VCaP (cell line): Measurements from ENCODE around the gene CRYBB1.
"Not testable (repeated sequence)": the region's sequence is repeated elsewhere in the genome, so short reads cannot be mapped to it uniquely, and the experiment has no call there.

Experiments
- H3K27ac ChIP-seq: fragments of 450-650 bp; 2 replicates; pipeline ENCODE4 v1.5.1; 2017
- TF ChIP-seq, protein P1 (sequence below): fragments of 450-650 bp; conservative IDR thresholded peaks from 2 replicates; pipeline ENCODE4 v1.5.1; 2017; ENCODE audit warnings: mild to moderate bottlenecking, moderate library complexity

The CRYBB1 gene

DNA sequence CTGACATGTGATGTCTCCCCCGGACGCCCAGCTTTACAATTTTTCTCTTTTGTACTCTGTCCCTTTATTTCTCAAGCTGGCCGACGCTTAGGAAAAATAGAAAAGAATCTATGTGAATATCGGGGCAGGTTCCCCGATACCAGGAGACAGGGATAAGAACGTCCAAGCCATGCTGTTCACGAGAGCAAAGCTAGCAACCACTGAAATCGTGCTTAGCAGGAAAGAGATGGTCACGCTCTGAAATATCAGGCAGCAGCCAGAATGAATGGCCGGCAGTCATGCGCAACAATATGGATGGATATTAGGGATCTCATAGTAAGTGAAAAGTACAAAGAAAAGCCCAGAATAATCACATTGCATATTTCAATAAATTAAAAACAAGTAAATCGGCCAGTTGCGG is 3.5 kb downstream of the CRYBB1 start:
- TF ChIP-seq, protein P1, sequence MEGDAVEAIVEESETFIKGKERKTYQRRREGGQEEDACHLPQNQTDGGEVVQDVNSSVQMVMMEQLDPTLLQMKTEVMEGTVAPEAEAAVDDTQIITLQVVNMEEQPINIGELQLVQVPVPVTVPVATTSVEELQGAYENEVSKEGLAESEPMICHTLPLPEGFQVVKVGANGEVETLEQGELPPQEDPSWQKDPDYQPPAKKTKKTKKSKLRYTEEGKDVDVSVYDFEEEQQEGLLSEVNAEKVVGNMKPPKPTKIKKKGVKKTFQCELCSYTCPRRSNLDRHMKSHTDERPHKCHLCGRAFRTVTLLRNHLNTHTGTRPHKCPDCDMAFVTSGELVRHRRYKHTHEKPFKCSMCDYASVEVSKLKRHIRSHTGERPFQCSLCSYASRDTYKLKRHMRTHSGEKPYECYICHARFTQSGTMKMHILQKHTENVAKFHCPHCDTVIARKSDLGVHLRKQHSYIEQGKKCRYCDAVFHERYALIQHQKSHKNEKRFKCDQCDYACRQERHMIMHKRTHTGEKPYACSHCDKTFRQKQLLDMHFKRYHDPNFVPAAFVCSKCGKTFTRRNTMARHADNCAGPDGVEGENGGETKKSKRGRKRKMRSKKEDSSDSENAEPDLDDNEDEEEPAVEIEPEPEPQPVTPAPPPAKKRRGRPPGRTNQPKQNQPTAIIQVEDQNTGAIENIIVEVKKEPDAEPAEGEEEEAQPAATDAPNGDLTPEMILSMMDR: no peak
- H3K27ac ChIP-seq: no peak overlapping the region

DNA sequence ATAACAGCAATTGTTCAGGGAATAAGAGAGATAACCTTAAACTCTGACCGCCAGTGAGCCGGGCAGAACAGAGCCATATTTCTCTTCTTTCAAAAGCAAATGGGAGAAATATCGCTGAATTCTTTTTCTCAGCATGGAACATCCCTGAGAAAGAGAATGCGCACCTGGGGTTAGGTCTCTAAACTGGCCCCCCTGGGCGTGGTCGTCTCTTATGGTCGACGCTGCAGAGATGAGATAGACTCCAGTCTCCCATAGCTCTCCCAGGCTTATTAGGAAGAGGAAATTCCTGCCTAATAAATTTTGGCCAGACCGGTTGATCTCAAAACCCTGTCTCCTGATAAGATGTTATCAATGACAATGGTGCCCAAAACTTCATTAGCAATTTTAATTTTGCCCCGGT is 4.1 kb downstream of the CRYBB1 start:
- H3K27ac ChIP-seq: not testable (repeated sequence)

- TF ChIP-seq, protein P1: no peak
- H3K27ac ChIP-seq: no peak overlapping the region
These were observed 5.2 kb downstream of the CRYBB1 start for GRCh38 chr22:26612652-26613051.

DNA sequence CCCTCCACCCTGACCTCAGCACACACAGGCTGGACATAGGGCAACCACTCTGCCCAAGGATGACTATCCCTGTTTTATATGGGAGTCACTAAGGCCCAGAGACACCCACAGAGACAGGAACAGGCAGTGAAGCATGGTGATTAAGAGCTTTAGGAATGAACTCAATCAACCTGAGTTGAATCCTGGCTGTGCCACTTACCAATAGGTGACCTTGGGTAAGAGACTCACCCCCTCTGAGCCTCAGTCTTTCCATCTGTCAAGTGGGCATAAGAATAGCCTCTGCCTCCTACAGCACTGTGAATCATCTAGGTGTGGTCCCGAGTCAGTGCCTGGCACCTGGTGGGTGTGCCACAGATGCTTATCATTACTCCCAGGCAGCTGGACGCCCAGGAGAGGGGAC is 6.8 kb downstream of the CRYBB1 start:
- TF ChIP-seq, protein P1: no peak
- no peak overlapping the region for H3K27ac ChIP-seq

DNA sequence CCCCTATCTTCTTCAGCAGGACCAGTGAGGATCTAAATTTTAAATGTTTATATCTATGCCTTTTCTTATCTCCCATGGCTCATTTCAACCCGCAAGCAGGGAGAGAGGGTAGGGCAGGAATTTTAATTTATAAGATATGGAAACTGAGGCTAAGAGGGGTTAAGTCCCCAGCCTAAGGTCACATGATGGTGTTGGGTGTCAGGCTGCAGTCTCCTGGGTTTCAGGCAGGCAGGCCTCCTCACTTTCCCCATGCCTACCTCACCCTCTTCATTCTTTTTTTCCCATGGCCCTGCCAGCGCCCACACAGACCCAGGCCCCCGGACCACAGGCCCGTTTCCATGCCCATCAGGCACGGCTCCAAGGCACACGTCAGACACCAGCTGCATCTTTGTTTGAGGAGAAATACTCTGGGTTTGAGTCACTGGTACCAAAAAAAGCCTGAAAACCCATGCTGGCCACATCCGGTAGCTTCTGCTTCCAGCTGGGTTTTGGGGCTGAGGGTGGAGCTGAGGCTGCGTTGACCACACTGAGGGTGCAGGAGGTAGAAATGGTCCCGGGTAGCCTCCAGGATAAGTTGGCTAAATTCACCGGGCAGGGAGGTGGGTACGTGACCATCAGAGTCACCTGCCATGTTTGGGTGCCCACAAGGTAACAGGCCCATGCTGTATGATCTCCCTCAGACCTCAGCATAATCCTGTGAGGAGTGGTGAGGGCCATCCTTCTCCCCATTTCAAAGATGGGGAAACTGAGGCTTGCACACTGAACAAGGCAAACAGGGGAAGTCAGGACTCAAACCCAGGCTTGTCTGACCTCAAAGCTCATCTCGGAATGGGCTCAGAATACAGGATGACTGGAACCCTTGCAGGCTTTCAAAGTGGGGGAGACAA is 7.5 kb downstream of the CRYBB1 start:
- TF ChIP-seq, protein P1: no peak
- H3K27ac ChIP-seq: no peak overlapping the region

DNA sequence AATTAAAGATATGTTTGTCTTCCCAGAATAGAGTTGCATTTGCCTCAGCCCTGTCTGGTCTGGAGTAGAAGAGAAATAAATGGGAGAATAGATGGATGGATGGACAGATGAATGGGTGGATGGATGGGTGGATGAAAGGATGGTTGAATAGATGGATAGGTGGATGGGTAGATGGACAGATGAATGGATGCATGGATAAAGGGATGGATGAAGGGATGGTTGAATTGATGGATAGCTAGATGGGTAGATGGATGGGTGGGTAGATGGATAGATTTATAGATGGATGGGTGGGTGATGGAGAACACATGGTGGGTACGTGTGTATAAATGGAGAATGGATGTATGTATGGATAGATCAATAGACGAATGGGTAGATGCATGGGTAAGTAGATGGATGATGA is 8.5 kb downstream of the CRYBB1 start:
- TF ChIP-seq, protein P1: no peak
- no peak overlapping the region for H3K27ac ChIP-seq

- H3K27ac ChIP-seq: no peak overlapping the region
- TF ChIP-seq, protein P1: no peak
These were observed 9.7 kb downstream of the CRYBB1 start for GRCh38 chr22:26608129-26608528.

DNA sequence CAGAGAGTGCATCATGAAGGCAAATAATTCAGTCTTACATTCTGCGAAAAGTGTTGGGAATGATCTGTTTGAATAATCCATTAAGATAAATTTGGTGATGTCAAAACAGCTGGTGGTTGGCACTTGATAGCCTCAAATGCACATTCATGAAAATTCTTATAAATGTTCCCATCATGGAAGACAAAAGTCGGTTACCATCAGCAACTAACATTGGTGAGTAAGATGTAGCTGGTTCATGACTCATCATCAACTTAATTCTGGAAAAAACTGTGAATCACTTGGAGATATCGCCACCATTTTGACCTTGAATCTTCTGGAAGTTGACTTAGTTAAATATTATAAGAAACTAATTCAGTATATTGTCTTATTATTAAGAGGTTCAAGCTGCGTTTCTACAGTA is 11.2 kb downstream of the CRYBB1 start:
- TF ChIP-seq, protein P1: no peak
- no peak overlapping the region for H3K27ac ChIP-seq
